Urothelium cell line (cell line): ENCODE measurements around the gene CYP2E1.
A peak's percentile ranks its signal among the peaks of the same experiment; 100 is the strongest.
"Not testable (repeated sequence)": the region's sequence is repeated elsewhere in the genome, so short reads cannot be mapped to it uniquely, and the experiment has no call there.

Source experiments
- DNase-seq: peaks from one replicate; pipeline ENCODE4 v3.0.0; 2011; ENCODE audit warnings: low spot score, mixed read lengths
- FAIRE-seq: peaks from 2 replicates; lab custom pipeline; 2011; peaks lifted over from hg19 to GRCh38; lab: Jason Lieb, UNC

The CYP2E1 gene

DNA sequence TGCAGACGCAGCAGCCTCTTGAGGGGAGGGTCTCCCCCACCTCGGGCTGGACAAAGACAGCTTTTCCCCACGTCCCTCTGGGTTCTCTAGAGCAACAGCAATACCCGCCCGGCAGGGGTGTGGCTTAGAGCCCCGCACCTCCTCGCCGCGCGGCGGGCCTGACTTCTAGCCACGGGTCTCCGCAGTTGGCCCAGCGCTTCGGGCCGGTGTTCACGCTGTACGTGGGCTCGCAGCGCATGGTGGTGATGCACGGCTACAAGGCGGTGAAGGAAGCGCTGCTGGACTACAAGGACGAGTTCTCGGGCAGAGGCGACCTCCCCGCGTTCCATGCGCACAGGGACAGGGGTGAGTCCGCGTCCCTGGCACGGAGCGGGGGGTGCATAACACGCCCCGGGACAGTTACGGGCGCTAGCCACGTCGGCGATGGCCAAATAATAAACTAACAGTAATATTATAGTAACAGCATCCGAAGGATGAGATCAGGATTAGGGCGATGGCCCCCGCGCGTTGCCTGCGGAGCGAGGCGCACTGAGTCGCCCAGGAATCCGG is 1.2 kb downstream of the CYP2E1 start:
- DNase-seq = no peak
- no peak for FAIRE-seq

- DNase-seq (peak; percentile 24), FAIRE-seq (no peak)
These were observed 1.8 kb downstream of the CYP2E1 start for GRCh38 chr10:133528845-133529575.

GRCh38 chr10:133529576-133529946 is 2.4 kb downstream of the CYP2E1 start:
- DNase-seq = no peak
- no peak for FAIRE-seq

DNA sequence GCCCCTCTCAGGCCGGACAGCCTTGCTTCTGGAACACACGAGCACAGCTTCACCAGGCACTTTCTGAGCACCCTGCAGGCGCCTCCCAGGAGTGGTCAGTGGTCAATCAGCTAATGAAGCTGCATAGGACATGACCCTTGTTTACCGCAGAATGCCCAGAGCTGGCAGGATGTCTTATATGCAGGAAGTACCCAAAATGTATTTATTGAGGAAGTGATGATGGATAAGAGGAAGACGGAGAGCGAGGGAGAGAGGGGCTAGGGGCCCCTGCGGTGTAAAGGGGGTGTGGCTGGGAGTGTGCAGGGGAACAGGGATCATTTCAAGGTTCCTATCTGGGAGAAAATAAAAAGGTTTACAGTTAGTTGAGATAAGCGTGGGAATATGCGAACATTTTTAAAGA is 3.3 kb downstream of the CYP2E1 start:
- DNase-seq = no peak
- FAIRE-seq = no peak

DNA sequence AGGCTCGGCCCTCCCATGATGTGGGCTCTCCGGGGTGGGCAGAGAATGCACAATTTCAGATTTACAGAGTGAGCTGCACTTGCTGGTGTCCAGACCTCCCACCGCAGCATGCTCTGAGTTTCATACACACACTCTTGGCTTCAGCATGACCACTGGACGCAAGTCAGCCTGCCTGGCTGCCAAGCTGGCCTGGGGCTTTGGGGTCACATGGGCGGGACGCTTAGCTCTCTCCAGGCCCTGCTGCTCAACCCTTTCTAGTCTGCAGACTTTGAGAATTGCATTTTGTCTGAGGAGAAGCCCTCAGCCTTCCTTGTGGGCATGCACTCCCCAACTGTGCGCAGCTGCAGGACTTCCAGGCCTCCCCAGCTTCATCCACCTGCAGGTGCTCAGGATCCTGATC is 5.7 kb downstream of the CYP2E1 start:
- no peak for DNase-seq
- FAIRE-seq = no peak

- no peak for FAIRE-seq
- DNase-seq = no peak
These were observed 7.3 kb downstream of the CYP2E1 start for GRCh38 chr10:133534417-133534816.

GRCh38 chr10:133536198-133536597 is 9.0 kb downstream of the CYP2E1 start:
- FAIRE-seq = no peak
- DNase-seq = no peak

DNA sequence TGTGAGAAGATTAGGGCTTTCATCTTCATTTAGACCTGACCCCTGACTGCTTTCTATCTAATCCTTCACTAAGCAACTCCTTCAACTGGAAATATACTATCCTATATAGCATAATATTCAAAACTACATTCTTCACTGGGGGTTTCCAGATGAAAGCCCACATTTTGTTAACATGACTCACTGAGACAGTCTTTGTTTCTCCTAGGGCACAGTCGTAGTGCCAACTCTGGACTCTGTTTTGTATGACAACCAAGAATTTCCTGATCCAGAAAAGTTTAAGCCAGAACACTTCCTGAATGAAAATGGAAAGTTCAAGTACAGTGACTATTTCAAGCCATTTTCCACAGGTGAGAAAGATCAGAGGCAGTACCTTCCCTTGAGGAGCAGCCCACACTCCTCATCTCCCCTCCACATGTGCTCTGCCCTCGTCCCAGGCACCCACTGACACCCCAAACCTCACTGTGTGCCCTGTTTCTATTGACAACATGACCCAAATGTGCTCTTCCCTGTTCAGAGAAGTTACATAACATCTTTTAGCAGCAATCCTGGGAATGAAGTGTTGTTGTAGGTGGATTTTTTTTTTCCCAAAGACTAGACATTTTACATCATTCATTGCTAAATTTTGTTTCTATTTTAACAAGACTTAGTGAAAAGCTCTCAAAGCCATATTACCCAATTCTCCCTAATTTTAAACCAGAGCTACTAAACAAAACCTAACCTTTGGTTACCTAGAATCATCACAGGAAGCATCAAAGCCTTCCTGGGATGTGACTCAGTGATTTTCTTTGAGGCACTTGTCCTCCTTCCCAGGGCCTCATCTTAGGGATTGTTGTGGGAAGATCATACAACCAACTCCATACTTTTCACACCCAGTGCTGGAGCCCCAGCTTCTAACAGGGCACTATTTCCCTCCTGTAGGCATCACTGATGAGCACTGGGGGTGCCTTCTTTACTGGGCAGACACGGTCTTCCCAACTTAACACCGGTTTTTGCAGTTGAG is 10.7 kb downstream of the CYP2E1 start:
- DNase-seq = no peak
- no peak for FAIRE-seq

GRCh38 chr10:133541441-133541975 is 14.3 kb downstream of the CYP2E1 start:
- FAIRE-seq, DNase-seq: not testable (repeated sequence)

DNA sequence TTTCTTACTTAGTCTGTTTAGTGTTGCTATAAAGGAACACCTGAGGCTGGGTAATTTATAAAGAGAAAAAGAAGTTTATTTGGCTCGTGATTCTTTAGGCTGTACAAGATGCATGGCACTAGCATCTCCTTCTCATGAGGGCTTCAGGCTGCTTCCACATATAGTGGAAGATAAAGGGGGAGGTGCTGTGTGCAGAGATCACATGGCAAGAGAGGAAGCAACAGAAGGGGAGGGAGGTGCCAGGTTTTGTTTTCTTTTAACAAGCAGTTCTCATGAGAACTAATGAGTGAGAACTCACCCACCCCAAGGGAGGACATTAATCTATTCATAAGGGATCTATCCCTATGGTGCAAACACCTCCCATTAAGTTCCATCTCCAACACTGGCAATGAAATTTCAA is 17.3 kb downstream of the CYP2E1 start:
- DNase-seq (no peak), FAIRE-seq (no peak)

- FAIRE-seq = no peak
- no peak for DNase-seq
These were observed 27.4 kb downstream of the CYP2E1 start for GRCh38 chr10:133554600-133554999.

DNA sequence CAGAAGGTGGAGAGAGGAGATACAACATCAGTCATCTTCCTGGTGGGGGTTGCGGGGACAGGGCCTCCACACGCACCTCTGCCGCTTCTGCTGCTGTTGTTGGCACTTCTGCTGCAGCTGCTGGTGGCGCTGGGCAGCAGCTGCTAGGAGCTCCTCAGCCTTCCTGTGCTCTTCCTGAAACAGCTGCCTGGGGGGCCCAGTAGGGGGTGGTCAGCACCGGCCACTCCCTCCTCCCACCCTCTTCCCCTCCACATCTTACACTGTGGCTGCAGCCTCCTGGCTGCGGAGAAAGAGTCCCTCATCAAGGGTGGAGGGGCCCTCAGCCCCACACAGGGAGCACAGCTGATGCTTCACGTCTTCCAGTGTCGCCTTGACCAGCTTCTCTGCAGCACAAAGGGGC is 28.4 kb downstream of the CYP2E1 start:
- FAIRE-seq (no peak), DNase-seq (no peak)

DNA sequence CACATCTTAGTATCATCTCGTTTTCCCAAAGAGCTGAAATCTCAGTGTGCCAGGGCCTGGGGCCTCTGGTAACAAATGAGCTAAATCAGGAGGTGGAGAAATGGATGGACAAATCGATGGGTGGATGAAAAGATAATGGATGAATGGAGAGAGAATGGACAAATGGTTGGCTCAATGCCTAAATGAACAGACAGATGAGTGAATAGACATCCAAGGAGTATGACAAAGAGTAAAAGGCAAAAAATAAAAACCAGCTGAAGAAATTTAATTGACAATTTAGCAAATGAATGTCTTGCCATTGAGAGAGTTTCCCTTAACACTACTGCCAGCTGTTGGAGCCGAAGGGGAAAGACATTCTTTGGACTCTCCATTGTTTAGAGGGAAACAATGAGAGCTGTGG is 30.2 kb downstream of the CYP2E1 start:
- DNase-seq = no peak
- no peak for FAIRE-seq

GRCh38 chr10:133559216-133559615 is 32.1 kb downstream of the CYP2E1 start:
- no peak for FAIRE-seq

DNA sequence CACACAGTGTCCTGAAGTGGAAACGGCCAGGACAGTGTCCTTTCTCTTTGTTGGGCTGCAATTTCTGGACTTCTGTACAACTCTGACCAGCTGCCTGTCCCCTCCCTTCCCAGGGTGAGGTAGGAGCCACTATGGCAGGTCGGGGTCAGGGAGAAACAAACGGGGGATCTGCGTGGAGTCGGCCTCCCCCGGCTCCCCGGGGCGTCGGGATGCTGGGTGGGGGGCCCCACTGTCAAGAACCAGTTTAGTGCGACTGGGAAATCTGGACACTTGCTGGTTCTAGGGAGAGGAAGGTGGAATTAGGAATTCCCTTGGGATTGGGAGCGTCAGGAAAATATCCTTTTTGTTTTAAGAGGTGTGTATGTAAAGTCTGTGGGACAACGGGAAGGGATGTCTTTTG is 37.7 kb downstream of the CYP2E1 start:
- DNase-seq (no peak), FAIRE-seq (no peak)

More at GRCh38 chr10:133559216-133559615, 32.1 kb downstream of the CYP2E1 start:
- no peak for DNase-seq

DNA sequence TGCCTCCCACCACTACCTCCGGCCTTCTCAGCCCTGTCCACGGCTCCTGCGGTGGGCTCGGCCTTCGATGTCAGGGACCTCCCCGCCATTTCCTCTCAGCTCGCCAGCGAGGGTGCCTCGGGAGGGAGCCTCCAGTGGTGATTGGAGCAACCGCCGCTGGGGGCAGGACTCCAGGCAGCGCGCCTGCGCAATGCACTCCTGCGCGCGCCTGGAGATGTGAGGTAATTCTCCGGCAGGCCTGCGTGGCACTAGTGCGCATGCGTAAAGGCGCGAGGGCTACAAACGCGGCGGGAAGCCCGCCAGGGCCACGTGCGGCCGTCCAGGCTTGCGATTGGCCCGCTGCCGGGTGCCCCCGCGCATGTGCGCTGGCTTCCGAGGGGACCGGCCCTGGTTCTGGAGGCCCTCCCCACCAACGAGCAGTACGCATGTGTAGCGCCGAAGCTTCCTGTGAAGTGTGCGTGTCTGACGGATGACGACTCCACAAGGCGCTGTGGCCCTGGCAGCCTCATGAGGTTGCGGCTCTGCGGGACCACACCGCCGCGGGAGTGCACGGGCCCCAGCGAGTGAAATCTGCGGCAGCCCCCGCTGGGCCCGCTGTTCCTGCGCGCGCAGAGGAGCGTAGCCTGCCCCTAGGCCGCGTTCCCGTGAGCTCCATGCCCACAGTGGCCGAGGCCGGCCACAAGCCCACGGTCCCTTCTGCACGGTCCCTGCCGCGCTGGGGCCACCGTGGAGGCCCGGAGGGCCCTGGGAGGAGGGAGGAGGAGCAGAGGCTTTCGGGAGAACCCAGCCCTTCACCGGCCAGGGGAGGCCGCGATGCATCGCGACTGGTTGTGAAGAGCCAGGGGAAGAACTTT is 38.5 kb downstream of the CYP2E1 start, which contains the start of gene SYCE1:
Gene SYCE1, minus strand, starts transcription at position 143 of the 854 bp plus-strand sequence. Its CDS starts 54 bp downstream, at position 89.
- peak; percentile 85 for DNase-seq
- FAIRE-seq = no peak

- FAIRE-seq (no peak), DNase-seq (no peak)
These were observed 40.0 kb downstream of the CYP2E1 start for GRCh38 chr10:133567119-133567518.

DNA sequence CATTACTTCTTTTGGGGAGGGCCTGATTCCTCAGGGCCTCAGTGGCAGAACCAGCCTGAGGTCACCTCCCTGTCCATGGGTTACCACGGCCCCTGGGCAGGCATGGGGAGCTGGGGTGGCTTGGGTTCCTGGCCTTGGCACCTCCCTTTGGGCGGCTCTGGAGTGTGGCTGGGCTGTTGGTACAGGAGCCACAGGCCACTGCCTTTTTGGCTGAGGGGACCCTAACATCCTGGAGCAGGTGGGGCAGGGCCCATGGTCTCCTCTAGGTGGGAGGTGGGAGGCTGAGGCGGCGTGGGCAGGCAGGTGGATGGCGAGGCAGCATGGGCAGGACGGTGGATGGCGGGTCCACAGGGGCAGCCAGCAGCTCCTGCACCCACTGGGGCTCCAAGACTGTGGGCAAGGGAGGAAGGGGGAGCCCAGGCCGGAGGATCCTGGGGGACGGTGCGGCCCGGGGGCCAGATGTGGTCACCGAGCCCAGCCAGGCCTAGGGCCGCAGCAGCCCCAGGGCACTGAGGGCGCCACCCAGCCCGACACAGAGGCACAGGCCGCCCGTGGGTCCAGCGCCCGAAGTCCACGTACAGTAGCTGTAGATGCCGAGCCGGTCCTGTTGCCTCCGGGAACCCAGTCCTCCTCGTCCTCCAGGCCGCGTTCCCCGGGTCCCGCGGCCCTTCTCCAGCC is 40.6 kb downstream of the CYP2E1 start:
- FAIRE-seq (no peak), DNase-seq (no peak)

- FAIRE-seq (no peak), DNase-seq (no peak)
These were observed 41.1 kb downstream of the CYP2E1 start for GRCh38 chr10:133568287-133568614.
